Myocyte (in vitro differentiated cells): ENCODE results near the gene UNC45A. TPM values are rescaled to one million over a fixed set of nuclear protein-coding genes. Genes with fewer than 3 reads are reported as not detected.
"Not testable (repeated sequence)": the region's sequence is repeated elsewhere in the genome, so short reads cannot be mapped to it uniquely, and the experiment has no call there.

Experiments
- DNase-seq: peaks from one replicate; pipeline ENCODE4 v3.0.0-alpha.2; 2012; ENCODE audit warnings: low read depth
- polyA plus RNA-seq: library from polyadenylated mRNA; unstranded; fragments of >200 nt; gene quantifications from one replicate; pipeline ENCODE4 v1.2.1, GENCODE V29; 2012; ENCODE audit warnings: missing spikeins
- total RNA-seq: library from RNA; depleted of rRNA; stranded (reverse); fragments of >200 nt; gene quantifications from 2 replicates; pipeline ENCODE4 v1.2.3, GENCODE V29; 2014

Gene UNC45A, protein sequence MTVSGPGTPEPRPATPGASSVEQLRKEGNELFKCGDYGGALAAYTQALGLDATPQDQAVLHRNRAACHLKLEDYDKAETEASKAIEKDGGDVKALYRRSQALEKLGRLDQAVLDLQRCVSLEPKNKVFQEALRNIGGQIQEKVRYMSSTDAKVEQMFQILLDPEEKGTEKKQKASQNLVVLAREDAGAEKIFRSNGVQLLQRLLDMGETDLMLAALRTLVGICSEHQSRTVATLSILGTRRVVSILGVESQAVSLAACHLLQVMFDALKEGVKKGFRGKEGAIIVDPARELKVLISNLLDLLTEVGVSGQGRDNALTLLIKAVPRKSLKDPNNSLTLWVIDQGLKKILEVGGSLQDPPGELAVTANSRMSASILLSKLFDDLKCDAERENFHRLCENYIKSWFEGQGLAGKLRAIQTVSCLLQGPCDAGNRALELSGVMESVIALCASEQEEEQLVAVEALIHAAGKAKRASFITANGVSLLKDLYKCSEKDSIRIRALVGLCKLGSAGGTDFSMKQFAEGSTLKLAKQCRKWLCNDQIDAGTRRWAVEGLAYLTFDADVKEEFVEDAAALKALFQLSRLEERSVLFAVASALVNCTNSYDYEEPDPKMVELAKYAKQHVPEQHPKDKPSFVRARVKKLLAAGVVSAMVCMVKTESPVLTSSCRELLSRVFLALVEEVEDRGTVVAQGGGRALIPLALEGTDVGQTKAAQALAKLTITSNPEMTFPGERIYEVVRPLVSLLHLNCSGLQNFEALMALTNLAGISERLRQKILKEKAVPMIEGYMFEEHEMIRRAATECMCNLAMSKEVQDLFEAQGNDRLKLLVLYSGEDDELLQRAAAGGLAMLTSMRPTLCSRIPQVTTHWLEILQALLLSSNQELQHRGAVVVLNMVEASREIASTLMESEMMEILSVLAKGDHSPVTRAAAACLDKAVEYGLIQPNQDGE
- 30.9 and 37.8 TPM in 2 replicates for total RNA-seq
- 58.6 TPM for polyA plus RNA-seq

DNA sequence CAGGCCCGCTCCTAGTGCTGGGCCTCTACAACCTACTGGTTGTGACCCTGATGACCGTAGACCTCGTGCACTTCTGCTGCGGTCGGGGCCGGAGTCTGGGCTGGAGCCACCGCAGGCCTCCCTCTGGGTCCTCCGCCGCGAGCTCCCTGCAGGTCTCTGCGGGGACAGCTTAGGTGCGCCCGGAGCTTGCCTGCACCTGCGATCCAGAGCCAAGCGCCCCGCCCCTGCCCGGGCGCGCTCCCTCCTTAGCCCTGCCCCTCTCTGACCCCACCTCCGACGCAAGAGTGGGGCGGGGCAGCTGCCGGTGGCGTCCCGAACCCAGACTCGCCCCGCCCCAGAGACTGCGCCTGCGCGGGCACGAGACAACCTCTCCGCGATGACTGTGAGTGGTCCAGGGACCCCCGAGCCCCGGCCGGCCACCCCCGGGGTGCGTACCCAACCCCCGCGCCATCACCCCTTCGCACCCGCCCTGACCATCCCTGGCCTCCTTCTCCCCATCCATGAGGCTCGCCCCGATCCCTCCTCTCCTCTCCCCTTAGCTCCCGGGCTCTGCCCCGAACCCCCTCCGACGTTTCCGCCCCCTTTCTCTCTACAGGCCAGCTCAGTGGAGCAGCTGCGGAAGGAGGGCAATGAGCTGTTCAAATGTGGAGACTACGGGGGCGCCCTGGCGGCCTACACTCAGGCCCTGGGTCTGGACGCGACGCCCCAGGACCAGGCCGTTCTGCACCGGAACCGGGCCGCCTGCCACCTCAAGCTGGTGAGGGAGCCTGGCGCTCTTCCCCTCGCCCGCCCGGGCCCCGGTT, at the start of gene UNC45A:
TSS of gene UNC45A (plus strand) at position 337 of the 803 bp plus-strand sequence. CDS start at position 377, 40 bp downstream.
- peak; percentile 89 for DNase-seq

DNA sequence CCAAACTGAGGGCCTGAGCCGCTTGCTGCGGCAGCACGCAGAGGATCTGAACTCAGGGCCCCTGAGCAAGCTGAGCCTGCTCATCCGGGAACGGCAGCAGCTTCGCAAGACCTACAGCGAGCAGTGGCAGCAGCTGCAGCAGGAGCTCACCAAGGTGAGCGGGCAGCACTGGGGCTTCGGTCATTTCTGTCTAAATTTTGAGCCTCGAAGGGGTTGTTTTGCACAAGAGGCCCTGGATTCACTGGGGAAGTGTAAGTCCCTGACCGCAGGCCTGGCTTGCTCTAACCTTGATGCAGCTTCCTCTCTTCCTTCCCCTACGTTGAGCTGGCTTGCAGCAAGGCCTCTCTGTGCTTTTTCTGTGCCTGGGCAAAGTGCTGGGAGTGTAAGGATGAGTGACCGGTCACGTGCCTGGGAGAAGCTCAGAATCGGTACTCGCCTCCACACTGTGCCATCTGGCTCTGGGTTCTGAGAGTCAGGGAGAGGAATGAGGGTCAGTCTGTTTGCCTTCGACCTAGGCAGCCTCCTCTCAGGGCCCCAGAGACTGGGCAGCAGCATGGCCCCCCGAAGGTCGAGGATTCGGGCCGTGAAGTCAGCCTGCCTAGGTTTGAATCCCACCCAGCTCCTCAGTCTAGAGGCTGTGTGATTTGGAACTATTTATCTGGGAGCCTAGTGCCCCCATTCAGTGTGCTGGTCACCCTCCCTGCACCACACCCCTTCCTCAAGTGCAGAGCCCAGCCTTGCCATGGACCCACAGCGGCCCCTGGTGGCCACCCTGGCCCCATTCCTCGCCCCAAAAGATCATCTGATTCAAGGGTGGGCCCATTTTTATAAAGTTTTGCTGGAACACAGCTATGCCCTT, 49.4 kb upstream of the UNC45A start:
- peak; percentile 53 for DNase-seq

DNA sequence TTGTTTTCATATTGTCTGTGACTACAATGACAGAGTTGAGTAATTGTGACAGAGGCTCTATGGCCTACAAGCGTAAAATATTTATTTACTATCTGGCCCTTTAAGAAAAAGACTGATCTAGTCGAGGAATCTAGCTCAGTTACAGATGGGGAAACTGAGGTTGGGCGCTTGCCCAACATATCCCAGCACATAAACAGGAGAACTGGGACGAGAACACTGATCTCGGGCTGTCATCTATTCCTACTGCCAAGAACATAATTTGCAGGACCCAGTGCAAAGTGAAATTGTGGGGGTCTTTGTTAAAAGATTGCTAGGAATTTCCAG, 48.8 kb upstream of the UNC45A start:
- DNase-seq = no peak

DNA sequence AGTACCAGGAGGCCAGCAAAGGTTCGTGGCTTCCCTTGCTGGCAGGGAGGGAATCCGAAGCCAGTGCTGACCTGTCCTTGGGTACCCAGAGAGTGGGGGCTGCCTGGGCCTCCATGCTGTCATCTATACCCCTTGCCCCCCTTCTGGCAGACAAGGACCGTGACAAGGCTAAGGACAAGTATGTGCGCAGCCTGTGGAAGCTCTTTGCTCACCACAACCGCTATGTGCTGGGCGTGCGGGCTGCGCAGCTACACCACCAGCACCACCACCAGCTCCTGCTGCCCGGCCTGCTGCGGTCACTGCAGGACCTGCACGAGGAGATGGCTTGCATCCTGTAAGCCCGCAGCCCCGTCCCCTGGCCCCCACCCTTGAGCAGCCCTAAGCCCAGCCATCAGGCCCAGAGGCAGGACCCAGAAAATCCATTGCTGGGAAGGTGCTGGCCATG, 48.0 kb upstream of the UNC45A start:
- DNase-seq = no peak

DNA sequence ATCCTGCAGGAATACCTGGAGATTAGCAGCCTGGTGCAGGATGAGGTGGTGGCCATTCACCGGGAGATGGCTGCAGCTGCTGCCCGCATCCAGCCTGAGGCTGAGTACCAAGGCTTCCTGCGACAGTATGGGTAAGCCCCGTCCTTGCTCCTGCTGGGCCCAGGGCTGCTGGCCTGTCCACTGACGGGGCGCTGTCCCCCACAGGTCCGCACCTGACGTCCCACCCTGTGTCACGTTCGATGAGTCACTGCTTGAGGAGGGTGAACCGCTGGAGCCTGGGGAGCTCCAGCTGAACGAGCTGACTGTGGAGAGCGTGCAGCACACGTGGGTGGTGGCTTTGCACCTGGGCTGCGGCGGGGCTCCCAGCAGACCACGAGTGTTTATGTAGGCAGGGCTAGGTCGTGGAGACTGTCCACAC, 45.8 kb upstream of the UNC45A start:
- no peak for DNase-seq

DNA sequence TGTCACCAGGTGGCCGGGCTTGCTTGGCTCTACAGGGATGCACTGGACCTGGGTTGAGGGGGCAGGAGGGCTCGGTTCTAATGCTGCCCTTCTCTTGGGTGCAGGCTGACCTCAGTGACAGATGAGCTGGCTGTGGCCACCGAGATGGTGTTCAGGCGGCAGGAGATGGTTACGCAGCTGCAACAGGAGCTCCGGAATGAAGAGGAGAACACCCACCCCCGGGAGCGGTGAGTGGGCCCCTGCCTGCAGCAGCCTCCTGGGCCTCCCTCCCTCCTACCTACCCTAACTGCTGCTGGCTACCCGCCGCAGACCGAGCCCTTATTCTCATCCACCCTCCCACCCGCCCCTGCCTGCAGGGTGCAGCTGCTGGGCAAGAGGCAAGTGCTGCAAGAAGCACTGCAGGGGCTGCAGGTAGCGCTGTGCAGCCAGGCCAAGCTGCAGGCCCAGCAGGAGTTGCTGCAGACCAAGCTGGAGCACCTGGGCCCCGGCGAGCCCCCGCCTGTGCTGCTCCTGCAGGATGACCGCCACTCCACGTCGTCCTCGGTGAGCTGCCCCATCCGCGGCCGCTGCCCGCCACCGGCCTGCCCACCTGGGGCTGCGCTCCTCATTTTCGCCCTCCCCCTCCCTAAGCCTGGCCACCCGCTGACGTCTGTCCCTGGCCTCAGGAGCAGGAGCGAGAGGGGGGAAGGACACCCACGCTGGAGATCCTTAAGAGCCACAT, 45.2 kb upstream of the UNC45A start:
- no peak for DNase-seq

DNA sequence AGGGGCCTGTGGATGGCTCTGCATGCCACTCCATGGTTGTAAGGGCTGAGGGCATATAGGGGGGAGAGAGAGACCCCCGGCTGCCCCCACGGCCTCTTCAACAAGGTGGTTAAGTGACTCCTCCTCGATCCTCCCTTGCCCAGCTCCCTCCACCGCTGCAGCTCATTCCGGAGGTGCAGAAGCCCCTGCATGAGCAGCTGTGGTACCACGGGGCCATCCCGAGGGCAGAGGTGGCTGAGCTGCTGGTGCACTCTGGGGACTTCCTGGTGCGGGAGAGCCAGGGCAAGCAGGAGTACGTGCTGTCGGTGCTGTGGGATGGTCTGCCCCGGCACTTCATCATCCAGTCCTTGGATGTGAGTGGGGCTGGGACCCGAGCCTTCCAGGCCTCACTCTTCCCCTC, 44.2 kb upstream of the UNC45A start:
- DNase-seq = no peak

DNA sequence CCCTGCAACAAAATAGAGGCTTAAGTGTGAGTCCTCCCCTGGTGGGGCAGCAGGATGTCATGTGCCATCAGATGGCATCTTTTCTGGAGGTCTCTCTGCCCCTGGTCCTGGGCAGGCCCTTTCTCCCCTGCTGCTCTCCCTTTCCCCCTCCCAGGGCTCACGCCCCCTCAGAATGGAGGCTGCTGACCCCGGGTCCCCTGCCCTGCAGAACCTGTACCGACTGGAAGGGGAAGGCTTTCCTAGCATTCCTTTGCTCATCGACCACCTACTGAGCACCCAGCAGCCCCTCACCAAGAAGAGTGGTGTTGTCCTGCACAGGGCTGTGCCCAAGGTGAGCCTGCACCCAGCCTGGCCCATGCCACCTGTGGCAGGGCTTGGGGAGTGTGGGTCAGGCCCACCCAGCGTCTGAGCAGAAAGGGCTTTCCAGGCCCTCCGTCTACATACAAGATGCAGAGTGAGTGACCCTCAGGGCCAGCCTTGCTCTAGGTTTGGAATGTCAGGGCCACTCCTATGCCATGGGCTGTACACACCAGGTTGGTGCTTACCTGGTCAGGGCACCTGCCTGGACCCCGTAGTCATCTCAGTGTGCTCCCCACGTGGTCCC, 43.6 kb upstream of the UNC45A start:
- DNase-seq = no peak

DNA sequence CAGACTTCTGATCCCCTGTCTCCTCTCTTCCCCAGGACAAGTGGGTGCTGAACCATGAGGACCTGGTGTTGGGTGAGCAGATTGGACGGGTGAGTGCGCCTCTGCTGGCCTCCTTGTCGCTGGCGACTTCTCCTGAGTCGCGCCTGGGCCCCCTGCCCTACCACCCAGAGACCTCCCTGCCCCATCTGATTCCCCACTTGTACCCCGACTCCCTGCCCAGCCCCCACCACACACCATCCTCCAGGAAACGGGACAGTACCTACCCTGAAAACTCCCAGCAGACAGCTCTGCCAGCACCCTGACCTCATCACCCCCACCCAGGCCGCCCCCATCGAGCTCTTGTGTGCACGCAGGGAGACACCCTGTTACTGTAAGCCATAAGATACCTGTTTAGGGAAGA, 43.1 kb upstream of the UNC45A start:
- DNase-seq = no peak

DNA sequence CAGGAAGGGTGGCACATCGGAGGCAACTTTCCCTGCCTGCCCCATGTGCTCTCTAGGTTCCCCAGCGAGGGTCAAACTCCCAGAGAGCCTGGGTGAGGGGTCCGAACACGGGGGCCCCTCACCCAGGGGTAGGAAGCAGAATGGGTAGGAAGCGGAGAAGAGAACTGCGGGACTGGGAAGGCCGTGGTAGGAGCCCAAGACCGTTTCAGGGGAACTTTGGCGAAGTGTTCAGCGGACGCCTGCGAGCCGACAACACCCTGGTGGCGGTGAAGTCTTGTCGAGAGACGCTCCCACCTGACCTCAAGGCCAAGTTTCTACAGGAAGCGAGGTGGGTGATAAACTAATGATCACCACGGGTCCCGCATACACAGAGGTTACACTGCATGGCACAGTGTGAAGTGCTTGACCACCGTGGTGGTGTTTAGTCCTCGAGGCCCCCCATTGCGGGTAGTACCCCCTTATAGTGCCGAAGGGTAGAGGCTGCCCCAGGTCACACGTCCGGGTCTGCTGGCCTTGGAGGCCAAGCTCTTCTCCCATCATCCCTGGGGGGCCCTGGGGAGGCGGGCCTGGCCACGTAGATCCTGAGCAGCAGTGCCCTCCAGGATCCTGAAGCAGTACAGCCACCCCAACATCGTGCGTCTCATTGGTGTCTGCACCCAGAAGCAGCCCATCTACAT, 42.4 kb upstream of the UNC45A start:
- DNase-seq = no peak

DNA sequence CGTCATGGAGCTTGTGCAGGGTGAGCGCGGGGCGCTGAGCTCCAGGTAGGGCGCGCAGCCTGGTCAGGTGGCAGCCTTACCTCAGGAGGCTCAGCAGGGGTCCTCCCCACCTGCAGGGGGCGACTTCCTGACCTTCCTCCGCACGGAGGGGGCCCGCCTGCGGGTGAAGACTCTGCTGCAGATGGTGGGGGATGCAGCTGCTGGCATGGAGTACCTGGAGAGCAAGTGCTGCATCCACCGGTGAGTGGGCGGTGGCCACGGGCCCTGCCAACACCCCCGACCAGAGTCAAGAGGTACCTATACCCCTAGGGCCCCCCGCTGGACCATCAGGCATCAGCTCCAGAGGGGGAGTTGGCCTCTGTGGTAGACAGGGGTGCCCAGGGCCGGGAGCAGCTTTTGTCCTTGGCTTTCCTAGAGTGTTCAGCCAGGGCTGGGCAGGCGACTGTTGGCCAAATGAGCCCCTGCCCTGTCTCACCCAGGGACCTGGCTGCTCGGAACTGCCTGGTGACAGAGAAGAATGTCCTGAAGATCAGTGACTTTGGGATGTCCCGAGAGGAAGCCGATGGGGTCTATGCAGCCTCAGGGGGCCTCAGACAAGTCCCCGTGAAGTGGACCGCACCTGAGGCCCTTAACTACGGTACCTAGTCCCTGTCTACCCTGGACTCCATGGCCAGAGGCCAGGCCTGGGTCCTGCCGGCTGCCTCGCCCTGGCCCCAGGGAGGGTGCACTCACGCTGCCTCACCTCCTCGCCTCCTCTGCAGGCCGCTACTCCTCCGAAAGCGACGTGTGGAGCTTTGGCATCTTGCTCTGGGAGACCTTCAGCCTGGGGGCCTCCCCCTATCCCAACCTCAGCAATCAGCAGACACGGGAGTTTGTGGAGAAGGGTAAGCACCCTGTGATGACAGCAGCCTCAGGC, 41.7 kb upstream of the UNC45A start:
- DNase-seq = no peak

DNA sequence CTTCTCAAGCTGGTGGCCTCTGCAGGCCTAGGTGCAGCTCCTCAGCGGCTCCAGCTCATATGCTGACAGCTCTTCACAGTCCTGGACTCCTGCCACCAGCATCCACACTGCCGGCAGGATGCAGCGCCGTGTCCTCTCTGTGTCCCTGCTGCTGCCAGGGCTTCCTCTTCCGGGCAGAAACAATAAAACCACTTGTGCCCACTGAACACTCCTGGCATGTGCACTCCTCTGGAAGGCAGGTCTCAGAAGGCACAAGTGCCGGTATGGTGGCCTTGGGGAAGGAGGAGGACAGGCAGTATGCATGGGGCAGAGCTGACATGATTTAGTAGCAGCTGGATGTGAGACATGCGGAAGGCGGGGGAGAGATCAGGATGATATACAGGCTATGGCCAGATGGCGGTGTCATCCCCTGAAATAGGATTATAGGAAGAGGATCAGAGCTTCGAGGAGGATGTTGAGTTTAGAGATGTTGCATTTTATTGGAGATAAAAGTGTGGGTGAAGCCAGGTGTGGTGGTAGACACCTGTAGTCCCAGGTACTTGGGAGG, 39.4 kb upstream of the UNC45A start:
- peak; percentile 26 for DNase-seq

DNA sequence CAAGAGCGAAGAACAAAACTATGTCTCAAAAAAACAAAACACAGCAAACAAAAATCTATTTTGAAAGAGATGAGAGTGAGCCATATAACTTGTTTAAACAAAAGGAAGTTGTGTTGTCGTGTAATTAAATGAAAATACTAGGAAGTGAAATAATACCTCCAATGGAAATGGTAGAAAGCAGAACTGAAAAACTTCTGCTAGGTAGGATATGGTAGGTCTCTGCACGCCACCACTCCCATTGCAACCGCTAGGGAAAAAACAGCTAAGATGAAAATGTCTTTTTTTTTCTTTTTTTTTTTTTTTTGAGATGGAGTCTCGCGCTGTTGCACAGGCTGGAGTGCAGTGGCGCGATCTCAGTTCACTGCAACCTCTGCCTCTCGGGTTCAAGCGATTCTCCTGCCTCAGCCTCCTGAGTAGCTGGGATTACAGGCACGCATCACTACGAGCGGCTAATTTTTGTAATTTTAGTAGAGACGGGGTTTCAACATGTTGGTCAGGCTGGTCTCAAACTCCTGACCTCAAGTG, 37.9 kb upstream of the UNC45A start:
- not testable (repeated sequence) for DNase-seq

DNA sequence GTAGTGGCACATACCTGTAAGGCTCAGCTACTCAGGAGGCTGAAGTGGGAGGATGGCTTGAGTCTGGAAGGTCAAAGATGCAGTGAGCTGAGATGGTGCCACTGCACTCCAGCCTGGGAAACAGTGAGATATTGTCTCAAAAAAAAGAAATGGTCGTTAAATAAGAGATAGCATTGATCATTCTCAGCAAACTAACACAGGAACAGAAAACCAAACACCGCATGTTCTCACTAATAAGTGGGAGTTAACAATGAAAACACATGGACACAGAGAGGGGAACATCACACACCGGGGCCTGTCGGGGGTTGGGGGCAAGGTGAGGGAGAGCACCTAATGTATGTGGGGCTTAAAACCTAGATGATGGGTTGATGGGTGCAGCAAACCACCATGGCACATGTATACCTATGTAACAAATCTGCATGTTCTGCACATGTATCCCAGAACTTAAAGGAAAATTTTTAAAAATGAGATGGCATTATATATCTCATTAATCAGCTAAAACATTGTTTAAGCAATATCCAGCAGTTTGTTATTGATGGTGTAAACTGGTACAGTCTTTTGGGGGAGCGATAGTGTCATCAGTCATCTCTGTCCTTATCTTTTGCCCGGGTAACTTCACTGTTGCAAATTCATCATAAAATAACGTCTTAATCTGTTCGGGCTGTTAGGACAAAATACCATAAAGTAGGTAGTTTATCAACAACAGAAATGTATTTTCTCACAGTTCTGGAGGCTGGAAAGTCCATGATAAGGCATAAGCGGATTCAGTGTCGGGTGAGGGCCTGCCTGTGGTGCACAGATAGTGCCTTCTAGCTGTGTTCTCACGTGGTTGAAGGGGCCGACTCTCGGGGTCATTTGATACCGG, 33.7 kb upstream of the UNC45A start:
- no peak for DNase-seq

DNA sequence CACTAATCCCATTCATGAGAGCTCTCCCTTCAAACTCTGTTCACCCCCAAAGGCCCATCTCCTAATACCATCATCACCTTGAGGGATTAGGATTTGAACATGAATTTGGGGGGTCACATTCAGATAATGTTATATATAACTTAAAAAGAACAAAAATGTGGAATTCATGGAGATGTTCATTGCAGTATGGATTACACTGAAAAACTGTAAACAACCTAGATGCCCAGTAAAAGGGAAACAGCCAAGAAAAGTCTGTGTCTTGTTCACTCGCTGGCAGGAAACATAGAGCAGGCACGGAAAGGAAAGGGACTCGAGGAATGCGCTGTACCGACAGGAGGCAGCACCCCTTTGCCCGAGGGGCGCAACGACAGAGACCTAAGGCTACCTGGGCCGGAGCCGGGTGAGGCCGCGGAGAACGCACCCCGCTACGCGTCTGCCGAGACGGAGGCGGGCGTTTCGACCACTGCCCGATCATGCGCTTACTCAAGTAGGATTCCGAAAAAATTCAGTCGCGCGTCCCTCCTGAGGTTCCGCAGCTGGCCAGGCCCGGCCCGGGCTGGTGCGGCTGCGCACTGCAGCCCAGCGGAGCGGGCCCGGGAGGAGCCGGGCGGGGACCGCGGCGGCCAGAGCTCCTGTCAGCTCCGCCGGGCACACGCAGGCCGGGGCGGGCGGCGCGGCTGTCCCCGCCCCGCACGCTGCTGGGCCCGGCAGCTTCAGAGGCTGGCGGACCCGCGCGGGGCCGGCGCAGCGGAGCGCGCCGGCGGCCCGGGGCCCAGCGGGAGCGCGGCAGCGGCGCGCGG, 32.8 kb upstream of the UNC45A start:
- peak; percentile 84 for DNase-seq
